ENCODE data around the gene MACROD1.

Gene MACROD1

GRCh38 chr11:64069401-64070313 is 96.3 kb downstream of the MACROD1 start:
- Histone ChIP-seq H2AFZ (no peak overlapping the region), H3K4me2 (ENCODE audit: low read length) (no peak overlapping the region), H3K27me3 (ENCODE audit: control insufficient read depth, insufficient read depth, low read length) (no peaks in the 10 kb centered on the region), H3K4me3 (ENCODE audit: low read depth, low read length) (no peak overlapping the region), H3K9me3 (ENCODE audit: control insufficient read depth, low read length) (no peaks in the 10 kb centered on the region), H3K4me1 (no peaks in the 10 kb centered on the region), H3K27ac (no peak overlapping the region), H3K79me2 (no peaks in the 10 kb centered on the region), H3K9ac (no peak overlapping the region), H3K36me3 (ENCODE audit: control insufficient read depth, insufficient read depth, low read length) (no peaks in the 10 kb centered on the region)
- no peak for TF ChIP-seq CTCF (IDR thresholded peaks at IDR 0.05)

- H3K4me1 ChIP-seq = no peaks in the 10 kb centered on the region
- no peaks in the 10 kb centered on the region for H3K27me3 ChIP-seq (ENCODE audit: control insufficient read depth, insufficient read depth, low read length)
- TF ChIP-seq CTCF (IDR thresholded peaks at IDR 0.05) = no peak
- H3K9ac ChIP-seq = no peak overlapping the region
- no peak overlapping the region for H3K4me2 ChIP-seq (ENCODE audit: low read length)
- H2AFZ ChIP-seq = no peak overlapping the region
- no peaks in the 10 kb centered on the region for H3K36me3 ChIP-seq (ENCODE audit: control insufficient read depth, insufficient read depth, low read length)
- no peak overlapping the region for H3K4me3 ChIP-seq (ENCODE audit: low read depth, low read length)
- no peaks in the 10 kb centered on the region for H3K79me2 ChIP-seq
- H3K9me3 ChIP-seq (ENCODE audit: control insufficient read depth, low read length) = no peaks in the 10 kb centered on the region
- no peak overlapping the region for H3K27ac ChIP-seq
Observed at GRCh38 chr11:64068705-64069400, 97.1 kb downstream of the MACROD1 start.

GRCh38 chr11:64067230-64067993 is 98.5 kb downstream of the MACROD1 start:
- H3K27me3 ChIP-seq (ENCODE audit: control insufficient read depth, insufficient read depth, low read length) = no peaks in the 10 kb centered on the region
- H3K4me2 ChIP-seq (ENCODE audit: low read length) = no peak overlapping the region
- H3K9me3 ChIP-seq (ENCODE audit: control insufficient read depth, low read length) = no peaks in the 10 kb centered on the region
- H2AFZ ChIP-seq = no peak overlapping the region
- H3K79me2 ChIP-seq = no peaks in the 10 kb centered on the region
- H3K4me1 ChIP-seq = no peaks in the 10 kb centered on the region
- no peak overlapping the region for H3K27ac ChIP-seq
- no peaks in the 10 kb centered on the region for H3K36me3 ChIP-seq (ENCODE audit: control insufficient read depth, insufficient read depth, low read length)
- H3K9ac ChIP-seq = no peak overlapping the region
- TF ChIP-seq CTCF (IDR thresholded peaks at IDR 0.05) = no peak
- H3K4me3 ChIP-seq (ENCODE audit: low read depth, low read length) = no peak overlapping the region

GRCh38 chr11:64065712-64066111 is 100.2 kb downstream of the MACROD1 start:
- no peaks in the 10 kb centered on the region for H3K79me2 ChIP-seq
- no peak overlapping the region for H2AFZ ChIP-seq
- H3K9me3 ChIP-seq (ENCODE audit: control insufficient read depth, low read length) = no peaks in the 10 kb centered on the region
- no peak overlapping the region for H3K27ac ChIP-seq
- H3K36me3 ChIP-seq (ENCODE audit: control insufficient read depth, insufficient read depth, low read length) = no peaks in the 10 kb centered on the region
- H3K4me1 ChIP-seq = no peaks in the 10 kb centered on the region
- no peaks in the 10 kb centered on the region for H3K27me3 ChIP-seq (ENCODE audit: control insufficient read depth, insufficient read depth, low read length)
- no peak overlapping the region for H3K4me3 ChIP-seq (ENCODE audit: low read depth, low read length)
- TF ChIP-seq CTCF (IDR thresholded peaks at IDR 0.05) = no peak
- H3K9ac ChIP-seq = no peak overlapping the region
- H3K4me2 ChIP-seq (ENCODE audit: low read length) = no peak overlapping the region
